ENCODE results near the gene ELOVL6. TPM values are rescaled to one million over a fixed set of nuclear protein-coding genes. Genes with fewer than 3 reads are reported as not detected.

The ELOVL6 gene
- total RNA-seq, 5 donors from 2014 or later (not counting 1 experiment from before 2014, with no cell fraction given), result 1.1 to 2.9 (median 2.0) TPM

GRCh38 chr4:110068248-110068647 is 130.2 kb downstream of the ELOVL6 start:
- Mint-ChIP-seq H3K4me1 (no peaks in the 10 kb centered on the region), H3K36me3 (no peaks in the 10 kb centered on the region), H3K4me3 (no peak overlapping the region), H3K9me3 (no peaks in the 10 kb centered on the region), H3K27ac (no peak overlapping the region), H3K27me3 (no peaks in the 10 kb centered on the region)
- Histone ChIP-seq H3K36me3 (ENCODE audit: control insufficient read depth in 2 of 2, extremely low read depth in 1 of 2, insufficient read depth in 1 of 2, low read length in 1 of 2) (no peaks in the 10 kb centered on the region), H3K4me1 (ENCODE audit: control insufficient read depth in 1 of 2, extremely low read depth in 1 of 2, insufficient read depth in 2 of 2, low read length in 2 of 2) (no peaks in the 10 kb centered on the region), H3K27ac (ENCODE audit: low read length) (no peak overlapping the region), H3K4me3 (ENCODE audit: control insufficient read depth in 1 of 2, extremely low read depth in 1 of 2, low read length in 1 of 2) (no peak overlapping the region), H3K27me3 (replicated peaks in 1 of 2; ENCODE audit: control insufficient read depth in 2 of 2, extremely low read depth in 1 of 2, insufficient read depth in 2 of 2, low read length in 1 of 2) (no peaks in the 10 kb centered on the region), H3K9me3 (no peaks in the 10 kb centered on the region)
- ATAC-seq (replicated peaks in 1 of 4) (no peak), DNase-seq (no peak)
- WGBS (ENCODE audit: insufficient coverage), result 88% methylated on average over 4 of the region's 8 CpGs
- ChIA-PET CTCF (no interaction called here), POLR2A (no interaction called here)

GRCh38 chr4:110064934-110065333 is 133.5 kb downstream of the ELOVL6 start:
- Mint-ChIP-seq H3K9me3 (no peaks in the 10 kb centered on the region), H3K27ac (no peak overlapping the region), H3K36me3 (no peaks in the 10 kb centered on the region), H3K4me1 (peaks cover 5 to 17% (median 14%) of the 10 kb centered on the region in 3 donors), H3K27me3 (no peaks in the 10 kb centered on the region), H3K4me3 (no peak overlapping the region)
- Histone ChIP-seq H3K9me3 (no peaks in the 10 kb centered on the region), H3K27me3 (replicated peaks in 1 of 2; ENCODE audit: control insufficient read depth in 2 of 2, extremely low read depth in 1 of 2, insufficient read depth in 2 of 2, low read length in 1 of 2) (no peaks in the 10 kb centered on the region), H3K4me3 (ENCODE audit: control insufficient read depth in 1 of 2, extremely low read depth in 1 of 2, low read length in 1 of 2) (no peak overlapping the region), H3K36me3 (ENCODE audit: control insufficient read depth in 2 of 2, extremely low read depth in 1 of 2, insufficient read depth in 1 of 2, low read length in 1 of 2) (no peaks in the 10 kb centered on the region), H3K27ac (ENCODE audit: low read length) (no peak overlapping the region), H3K4me1 (ENCODE audit: control insufficient read depth in 1 of 2, extremely low read depth in 1 of 2, insufficient read depth in 2 of 2, low read length in 2 of 2) (peaks cover 0 to 15% of the 10 kb centered on the region in 2 experiments)
- no CpG with 5 or more reads among the region's 2 CpGs for WGBS (ENCODE audit: insufficient coverage)
- ChIA-PET POLR2A (no interaction called here), CTCF (interaction anchor here (0.7 to 1.6 kb wide), 3 partner anchors 14 to 361 kb away, joined by 3 to 4 read pairs (median 3); no protein-coding TSS in a partner anchor)
- DNase-seq (no peak), ATAC-seq (replicated peaks in 1 of 4) (no peak)

GRCh38 chr4:110064295-110064694 is 134.1 kb downstream of the ELOVL6 start:
- Mint-ChIP-seq H3K27ac (no peak overlapping the region), H3K27me3 (no peaks in the 10 kb centered on the region), H3K36me3 (no peaks in the 10 kb centered on the region), H3K9me3 (no peaks in the 10 kb centered on the region), H3K4me1 (peaks cover 12 to 23% (median 20%) of the 10 kb centered on the region in 3 donors), H3K4me3 (no peak overlapping the region)
- H3K36me3 ChIP-seq (ENCODE audit: control insufficient read depth in 2 of 2, extremely low read depth in 1 of 2, insufficient read depth in 1 of 2, low read length in 1 of 2), result no peaks in the 10 kb centered on the region
- H3K4me3 ChIP-seq (ENCODE audit: control insufficient read depth in 1 of 2, extremely low read depth in 1 of 2, low read length in 1 of 2), result no peak overlapping the region
- no peak for DNase-seq
- H3K4me1 ChIP-seq (ENCODE audit: control insufficient read depth in 1 of 2, extremely low read depth in 1 of 2, insufficient read depth in 2 of 2, low read length in 2 of 2), result peaks cover 0 to 16% of the 10 kb centered on the region in 2 experiments
- CTCF ChIA-PET, result interaction anchor here (0.7 to 1.6 kb wide), 4 partner anchors 14 to 1521 kb away, joined by 3 to 4 read pairs (median 3); no protein-coding TSS in a partner anchor
- H3K9me3 ChIP-seq, result no peaks in the 10 kb centered on the region
- WGBS (ENCODE audit: insufficient coverage), result no CpG with 5 or more reads among the region's 1 CpG
- POLR2A ChIA-PET, result interaction anchor here (0.6 to 0.7 kb wide), 2 partner anchors 398 to 932 kb away, joined by 4 to 7 read pairs; no protein-coding TSS in a partner anchor
- no peaks in the 10 kb centered on the region for H3K27me3 ChIP-seq (replicated peaks in 1 of 2; ENCODE audit: control insufficient read depth in 2 of 2, extremely low read depth in 1 of 2, insufficient read depth in 2 of 2, low read length in 1 of 2)
- no peak overlapping the region for H3K27ac ChIP-seq (ENCODE audit: low read length)
- no peak for ATAC-seq (replicated peaks in 1 of 4)

- H3K27me3 Mint-ChIP-seq, result no peaks in the 10 kb centered on the region
- no peaks in the 10 kb centered on the region for H3K36me3 ChIP-seq (ENCODE audit: control insufficient read depth in 2 of 2, extremely low read depth in 1 of 2, insufficient read depth in 1 of 2, low read length in 1 of 2)
- peak overlapping the region in 1 of 2 donors; percentile 28 for H3K27ac Mint-ChIP-seq
- H3K27me3 ChIP-seq (replicated peaks in 1 of 2; ENCODE audit: control insufficient read depth in 2 of 2, extremely low read depth in 1 of 2, insufficient read depth in 2 of 2, low read length in 1 of 2), result no peaks in the 10 kb centered on the region
- no peak overlapping the region for H3K4me3 ChIP-seq (ENCODE audit: control insufficient read depth in 1 of 2, extremely low read depth in 1 of 2, low read length in 1 of 2)
- WGBS (ENCODE audit: insufficient coverage), result 100% methylated on average over 1 of the region's 5 CpGs
- peaks cover 16 to 35% (median 30%) of the 10 kb centered on the region in 3 donors for H3K4me1 Mint-ChIP-seq
- H3K27ac ChIP-seq (ENCODE audit: low read length), result no peak overlapping the region
- no peak for ATAC-seq (replicated peaks in 1 of 4)
- no peak for DNase-seq
- H3K9me3 Mint-ChIP-seq, result no peaks in the 10 kb centered on the region
- ChIA-PET POLR2A (no interaction called here), CTCF (no interaction called here)
- H3K36me3 Mint-ChIP-seq, result no peaks in the 10 kb centered on the region
- peaks cover 0 to 16% of the 10 kb centered on the region in 2 experiments for H3K4me1 ChIP-seq (ENCODE audit: control insufficient read depth in 1 of 2, extremely low read depth in 1 of 2, insufficient read depth in 2 of 2, low read length in 2 of 2)
- H3K9me3 ChIP-seq, result no peaks in the 10 kb centered on the region
- no peak overlapping the region for H3K4me3 Mint-ChIP-seq
Observed at GRCh38 chr4:110062166-110062565, 136.2 kb downstream of the ELOVL6 start.

- H3K36me3 Mint-ChIP-seq, result no peaks in the 10 kb centered on the region
- POLR2A ChIA-PET, result no interaction called here
- H3K27me3 ChIP-seq (replicated peaks in 1 of 2; ENCODE audit: control insufficient read depth in 2 of 2, extremely low read depth in 1 of 2, insufficient read depth in 2 of 2, low read length in 1 of 2), result no peaks in the 10 kb centered on the region
- H3K4me3 ChIP-seq (ENCODE audit: control insufficient read depth in 1 of 2, extremely low read depth in 1 of 2, low read length in 1 of 2), result no peak overlapping the region
- H3K27me3 Mint-ChIP-seq, result no peaks in the 10 kb centered on the region
- no peaks in the 10 kb centered on the region for H3K36me3 ChIP-seq (ENCODE audit: control insufficient read depth in 2 of 2, extremely low read depth in 1 of 2, insufficient read depth in 1 of 2, low read length in 1 of 2)
- 63% methylated on average over 1 of the region's 2 CpGs for WGBS (ENCODE audit: insufficient coverage)
- CTCF ChIA-PET, result no interaction called here
- ATAC-seq (replicated peaks in 1 of 4) (no peak), DNase-seq (no peak)
- H3K27ac ChIP-seq (ENCODE audit: low read length), result peak overlapping the region; percentile 53
- H3K27ac Mint-ChIP-seq, result peak overlapping the region; percentile 2 to 87
- H3K4me3 Mint-ChIP-seq, result no peak overlapping the region
- H3K9me3 Mint-ChIP-seq, result no peaks in the 10 kb centered on the region
- peaks cover 0 to 16% of the 10 kb centered on the region in 2 experiments for H3K4me1 ChIP-seq (ENCODE audit: control insufficient read depth in 1 of 2, extremely low read depth in 1 of 2, insufficient read depth in 2 of 2, low read length in 2 of 2)
- H3K4me1 Mint-ChIP-seq, result peaks cover 16 to 40% (median 30%) of the 10 kb centered on the region in 3 donors
- H3K9me3 ChIP-seq, result no peaks in the 10 kb centered on the region
Observed at GRCh38 chr4:110061076-110061475, 137.3 kb downstream of the ELOVL6 start.

GRCh38 chr4:110059556-110060191 is 138.7 kb downstream of the ELOVL6 start:
- Mint-ChIP-seq H3K36me3 (no peaks in the 10 kb centered on the region), H3K4me1 (peaks cover 16 to 46% (median 35%) of the 10 kb centered on the region in 3 donors), H3K4me3 (peak overlapping the region; percentile 18 to 72 (median 48)), H3K9me3 (no peaks in the 10 kb centered on the region), H3K27ac (peak overlapping the region; percentile 82 to 87), H3K27me3 (no peaks in the 10 kb centered on the region)
- H3K36me3 ChIP-seq (ENCODE audit: control insufficient read depth in 2 of 2, extremely low read depth in 1 of 2, insufficient read depth in 1 of 2, low read length in 1 of 2), result no peaks in the 10 kb centered on the region
- ChIA-PET CTCF (interaction anchor here (0.6 to 1.4 kb wide), 3 partner anchors 11 to 167 kb away, joined by 3 to 9 read pairs (median 6); no protein-coding TSS in a partner anchor), POLR2A (no interaction called here)
- DNase-seq (peak in 1 of 35 experiments; percentile 29), ATAC-seq (replicated peaks in 1 of 4) (peak; percentile 47 to 80 (median 52))
- no CpG with 5 or more reads among the region's 3 CpGs for WGBS (ENCODE audit: insufficient coverage)
- H3K4me1 ChIP-seq (ENCODE audit: control insufficient read depth in 1 of 2, extremely low read depth in 1 of 2, insufficient read depth in 2 of 2, low read length in 2 of 2), result peaks cover 0 to 16% of the 10 kb centered on the region in 2 experiments
- peak overlapping the region; percentile 53 for H3K27ac ChIP-seq (ENCODE audit: low read length)
- H3K4me3 ChIP-seq (ENCODE audit: control insufficient read depth in 1 of 2, extremely low read depth in 1 of 2, low read length in 1 of 2), result peak overlapping the region in 1 of 2 donors; percentile 11
- no peaks in the 10 kb centered on the region for H3K27me3 ChIP-seq (replicated peaks in 1 of 2; ENCODE audit: control insufficient read depth in 2 of 2, extremely low read depth in 1 of 2, insufficient read depth in 2 of 2, low read length in 1 of 2)
- no peaks in the 10 kb centered on the region for H3K9me3 ChIP-seq

All from T-cell (primary cell).